ENCODE measurements around the gene SLC25A12.

- TF ChIP-seq TAF1 (IDR thresholded peaks at IDR 0.05; ENCODE audit: borderline replicate concordance, insufficient read depth, low read length) (no peak), REST (IDR thresholded peaks at IDR 0.05; ENCODE audit: insufficient read depth in 1 of 2, low read depth in 2 of 2, low read length in 2 of 2) (no peak), POLR2AphosphoS5 (IDR thresholded peaks at IDR 0.05; ENCODE audit: low read depth, low read length) (no peak), FOXP2 (optimal IDR thresholded peaks at IDR 0.05; ENCODE audit: borderline replicate concordance, extremely low read depth, extremely low read length, insufficient read depth) (no peak), SIN3A (IDR thresholded peaks at IDR 0.05; ENCODE audit: borderline replicate concordance, insufficient read depth, low read length) (no peak)
These were observed 61.6 kb downstream of the SLC25A12 start for GRCh38 chr2:171832489-171832888.

All from PFSK-1 (cell line).